RWPE2 (cell line): ENCODE results near the gene TSHZ3.

Experiments
- ATAC-seq: fragments of 200-7000 bp; cut with Tn5 transposase; 3 replicates; pipeline ENCODE4 v1.9.1; 2021; ENCODE audit warnings: low read depth
- DNase-seq: peaks from one replicate; pipeline ENCODE4 v3.0.0-alpha.2; 2020; ENCODE audit warnings: low spot score
- H3K27ac ChIP-seq: fragments of 450-650 bp; 2 replicates; pipeline ENCODE4 v1.5.1; 2017; ENCODE audit warnings: mild to moderate bottlenecking; ENCODE audit not compliant: poor library complexity, severe bottlenecking
- H3K27me3 ChIP-seq: fragments of 250-450 bp; sonication (Bioruptor Pico); 2 replicates; pipeline ENCODE4 v1.5.1; 2021; ENCODE audit warnings: mild to moderate bottlenecking, moderate library complexity; ENCODE audit not compliant: insufficient read depth, poor library complexity, severe bottlenecking
- H3K36me3 ChIP-seq: fragments of 250-450 bp; sonication (Bioruptor Pico); 2 replicates; pipeline ENCODE4 v1.5.1; 2020; ENCODE audit warnings: low read depth, mild to moderate bottlenecking, moderate library complexity
- H3K4me1 ChIP-seq: fragments of 250-450 bp; sonication (Bioruptor Pico); 2 replicates; pipeline ENCODE4 v1.5.1; 2021; ENCODE audit warnings: mild to moderate bottlenecking, moderate library complexity; ENCODE audit not compliant: insufficient read depth, poor library complexity, severe bottlenecking
- H3K4me3 ChIP-seq: fragments of 250-450 bp; sonication (Bioruptor Pico); 2 replicates; pipeline ENCODE4 v1.5.1; 2021; ENCODE audit warnings: mild to moderate bottlenecking, moderate library complexity; ENCODE audit not compliant: severe bottlenecking
- H3K9me3 ChIP-seq: fragments of 250-450 bp; sonication (Bioruptor Pico); 2 replicates; pipeline ENCODE4 v1.5.1; 2021; ENCODE audit warnings: mild to moderate bottlenecking, moderate library complexity; ENCODE audit not compliant: severe bottlenecking
- CTCF ChIP-seq: fragments of 450-650 bp; IDR thresholded peaks from one replicate; pipeline ENCODE4 v1.5.1; 2017; ENCODE audit warnings: mild to moderate bottlenecking, moderate library complexity; ENCODE audit not compliant: poor library complexity, severe bottlenecking

Gene TSHZ3

GRCh38 chr19:31350693-31351055 lies 1.4 kb upstream of the TSHZ3 start:
- DNase-seq (no peak), ATAC-seq (peak; percentile 24; the same call in 2 of the 3 replicates)
- Histone ChIP-seq H3K27ac (peak overlapping the region; percentile 65), H3K4me1 (peaks cover 2% of the 10 kb centered on the region), H3K27me3 (no peaks in the 10 kb centered on the region), H3K4me3 (peak overlapping the region; percentile 99), H3K36me3 (no peaks in the 10 kb centered on the region), H3K9me3 (no peaks in the 10 kb centered on the region)
- no peak for TF ChIP-seq CTCF

GRCh38 chr19:31350033-31350692 lies 927 bp upstream of the TSHZ3 start:
- H3K27ac ChIP-seq = peak overlapping the region; percentile 65
- ATAC-seq = 0 out of 3 replicates have a peak, but pooled peaks have one; percentile 14
- peak overlapping the region; percentile 99 for H3K4me3 ChIP-seq

DNA sequence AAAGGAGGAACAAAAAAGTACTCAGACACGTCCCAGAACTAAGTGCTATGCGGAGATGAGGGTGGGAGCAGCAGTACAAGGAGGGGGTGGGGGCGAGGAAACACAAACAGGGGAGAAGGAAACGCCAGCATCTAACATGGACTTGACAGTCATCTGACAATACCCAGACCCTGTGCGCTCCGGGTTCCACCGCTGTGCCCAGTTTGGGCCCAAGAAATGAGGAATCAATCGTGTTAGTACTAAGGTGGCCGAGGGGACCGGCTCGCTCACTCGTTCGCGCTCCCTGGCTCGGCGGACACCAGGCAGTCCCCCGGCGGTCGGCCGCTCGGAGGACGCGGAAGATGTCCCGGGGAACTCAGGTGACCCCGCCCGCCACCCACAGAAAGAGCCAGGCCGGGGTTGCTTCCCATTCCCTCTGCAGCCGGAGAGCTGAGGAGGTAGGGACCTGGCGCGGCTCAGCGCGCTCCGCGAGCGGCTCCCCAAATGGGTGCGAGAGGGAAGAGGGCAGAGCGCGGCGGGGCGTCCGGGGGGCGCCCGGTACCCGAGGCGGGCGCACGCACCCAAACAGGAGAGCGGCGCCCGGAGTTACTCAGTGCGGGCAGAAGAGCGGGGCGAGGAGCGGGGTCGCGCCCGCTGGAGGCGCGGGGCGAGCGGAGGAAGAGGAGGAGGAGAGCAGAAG lies 616 bp downstream of the TSHZ3 start:
- H3K27me3 ChIP-seq = no peaks in the 10 kb centered on the region
- peak; percentile 48 for ATAC-seq
- no peaks in the 10 kb centered on the region for H3K9me3 ChIP-seq
- TF ChIP-seq CTCF = no peak
- peaks cover 2% of the 10 kb centered on the region for H3K4me1 ChIP-seq
- no peaks in the 10 kb centered on the region for H3K36me3 ChIP-seq
- H3K4me3 ChIP-seq = peak overlapping the region; percentile 99
- DNase-seq = no peak
- H3K27ac ChIP-seq = peak overlapping the region; percentile 65

More at GRCh38 chr19:31350033-31350692, 927 bp upstream of the TSHZ3 start:
- peaks cover 2% of the 10 kb centered on the region for H3K4me1 ChIP-seq
- H3K36me3 ChIP-seq = no peaks in the 10 kb centered on the region
- H3K9me3 ChIP-seq = no peaks in the 10 kb centered on the region
- no peak for TF ChIP-seq CTCF
- DNase-seq = no peak
- no peaks in the 10 kb centered on the region for H3K27me3 ChIP-seq

- no peak for DNase-seq
- Histone ChIP-seq H3K4me1 (peaks cover 2% of the 10 kb centered on the region), H3K36me3 (no peaks in the 10 kb centered on the region), H3K9me3 (no peaks in the 10 kb centered on the region), H3K27ac (no peak overlapping the region), H3K4me3 (no peak overlapping the region), H3K27me3 (no peaks in the 10 kb centered on the region)
- ATAC-seq = no peak
- no peak for TF ChIP-seq CTCF
These were observed 1.3 kb downstream of the TSHZ3 start for GRCh38 chr19:31347828-31348392.
